GM10266 (cell line): ENCODE measurements around the gene ATP5ME.
A peak's percentile ranks its signal among the peaks of the same experiment; 100 is the strongest.
"Not testable (repeated sequence)": the region's sequence is repeated elsewhere in the genome, so short reads cannot be mapped to it uniquely, and the experiment has no call there.

Experiments
- DNase-seq: peaks from one replicate; pipeline ENCODE4 v3.0.0; 2012; ENCODE audit errors: extremely low spot score
- TF ChIP-seq, protein P1 (sequence below): IDR thresholded peaks from 2 replicates; pipeline ENCODE4 v1.5.1; 2012; ENCODE audit warnings: mild to moderate bottlenecking, low read depth; ENCODE audit not compliant: control insufficient read depth, insufficient read depth; ENCODE audit errors: missing control alignments

Gene ATP5ME

DNA sequence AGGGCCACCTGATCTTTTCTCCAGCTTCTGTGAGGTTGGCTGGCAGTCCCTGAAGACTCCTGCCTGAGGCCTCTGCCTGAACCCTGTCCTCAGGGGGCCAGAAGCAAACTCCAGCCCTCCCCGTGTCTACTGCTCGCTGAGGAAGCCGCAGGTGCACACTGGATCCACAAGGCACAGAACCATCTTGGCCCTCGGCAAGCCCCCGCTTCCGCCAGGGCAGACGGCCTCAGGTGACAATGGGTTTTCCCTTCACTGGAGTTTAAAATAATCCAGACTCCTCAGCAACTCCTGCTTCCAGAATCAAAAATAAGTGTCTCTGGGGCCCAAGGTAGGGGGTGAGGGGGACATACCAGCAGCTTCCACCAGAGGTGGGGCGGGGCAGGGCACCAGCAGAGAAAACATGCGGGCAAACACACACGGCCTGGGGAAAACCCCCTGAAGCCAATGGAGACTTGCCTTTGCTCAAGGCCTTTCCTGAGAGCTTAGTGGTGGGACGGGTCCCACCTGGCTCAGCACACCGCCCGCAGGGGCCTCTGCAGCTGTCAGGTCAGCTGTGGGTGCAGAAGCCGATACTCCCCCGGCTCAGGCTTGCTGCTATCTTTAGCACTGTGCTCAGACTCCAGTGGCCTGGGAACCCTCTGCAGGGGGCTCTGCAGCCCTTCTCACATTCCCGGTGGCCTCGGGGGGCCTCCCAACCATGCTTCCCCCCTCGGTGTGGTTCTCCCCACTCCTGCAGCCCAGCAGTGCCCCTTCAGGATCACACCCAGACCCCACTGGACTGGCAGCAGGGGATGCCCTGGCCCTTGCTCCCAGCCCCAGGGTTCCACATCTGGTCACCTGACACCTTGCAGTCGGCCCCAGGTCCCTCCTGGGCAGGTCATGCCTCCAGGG is 2.1 kb upstream of the ATP5ME start:
- DNase-seq: peak; percentile 83

DNA sequence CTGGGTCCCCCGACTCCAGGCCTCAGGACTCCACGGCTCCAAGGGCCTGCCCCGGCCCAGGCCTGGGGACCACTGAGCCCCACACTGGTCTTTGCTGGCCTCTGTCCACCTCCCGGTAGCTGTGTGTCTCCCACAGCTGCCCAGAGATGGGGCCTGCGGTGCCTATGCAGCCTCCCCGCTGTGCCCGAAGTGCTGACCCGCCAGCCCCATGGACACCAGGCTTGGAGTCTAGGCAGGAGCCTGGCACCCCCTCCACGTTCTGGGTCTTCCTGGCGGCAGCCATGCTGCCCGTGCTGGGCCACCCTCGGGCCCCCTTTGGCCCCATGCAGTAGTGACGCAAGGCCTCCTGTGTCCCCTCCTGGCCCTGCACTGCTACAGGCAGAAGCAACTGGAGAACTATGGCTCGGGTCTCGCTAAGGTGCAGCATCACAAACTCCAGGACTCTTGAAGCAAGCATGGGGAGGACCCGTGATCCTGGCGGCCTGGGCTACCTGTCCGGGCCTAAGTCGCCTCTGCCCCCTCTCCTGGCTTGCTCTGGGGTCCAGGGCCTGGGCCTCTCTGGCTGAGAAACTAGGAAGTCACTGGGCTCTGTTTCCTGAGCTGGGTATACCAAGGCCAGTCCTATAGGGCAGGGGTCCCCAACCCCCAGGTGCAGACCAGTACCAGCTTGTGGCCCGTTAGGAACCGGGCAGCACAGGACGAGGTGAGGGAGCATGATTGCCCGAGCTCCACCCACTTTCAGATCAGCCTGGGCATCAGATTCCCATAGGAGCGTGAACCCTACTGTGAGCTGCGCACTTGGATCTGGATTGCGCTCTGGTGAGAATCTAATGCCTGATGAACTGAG is 1.2 kb upstream of the ATP5ME start:
- TF ChIP-seq, protein P1, sequence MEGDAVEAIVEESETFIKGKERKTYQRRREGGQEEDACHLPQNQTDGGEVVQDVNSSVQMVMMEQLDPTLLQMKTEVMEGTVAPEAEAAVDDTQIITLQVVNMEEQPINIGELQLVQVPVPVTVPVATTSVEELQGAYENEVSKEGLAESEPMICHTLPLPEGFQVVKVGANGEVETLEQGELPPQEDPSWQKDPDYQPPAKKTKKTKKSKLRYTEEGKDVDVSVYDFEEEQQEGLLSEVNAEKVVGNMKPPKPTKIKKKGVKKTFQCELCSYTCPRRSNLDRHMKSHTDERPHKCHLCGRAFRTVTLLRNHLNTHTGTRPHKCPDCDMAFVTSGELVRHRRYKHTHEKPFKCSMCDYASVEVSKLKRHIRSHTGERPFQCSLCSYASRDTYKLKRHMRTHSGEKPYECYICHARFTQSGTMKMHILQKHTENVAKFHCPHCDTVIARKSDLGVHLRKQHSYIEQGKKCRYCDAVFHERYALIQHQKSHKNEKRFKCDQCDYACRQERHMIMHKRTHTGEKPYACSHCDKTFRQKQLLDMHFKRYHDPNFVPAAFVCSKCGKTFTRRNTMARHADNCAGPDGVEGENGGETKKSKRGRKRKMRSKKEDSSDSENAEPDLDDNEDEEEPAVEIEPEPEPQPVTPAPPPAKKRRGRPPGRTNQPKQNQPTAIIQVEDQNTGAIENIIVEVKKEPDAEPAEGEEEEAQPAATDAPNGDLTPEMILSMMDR: no peak
- no peak for DNase-seq

More for the DNA sequence above, 2.1 kb upstream of the ATP5ME start:
- TF ChIP-seq, protein P1: no peak

DNA sequence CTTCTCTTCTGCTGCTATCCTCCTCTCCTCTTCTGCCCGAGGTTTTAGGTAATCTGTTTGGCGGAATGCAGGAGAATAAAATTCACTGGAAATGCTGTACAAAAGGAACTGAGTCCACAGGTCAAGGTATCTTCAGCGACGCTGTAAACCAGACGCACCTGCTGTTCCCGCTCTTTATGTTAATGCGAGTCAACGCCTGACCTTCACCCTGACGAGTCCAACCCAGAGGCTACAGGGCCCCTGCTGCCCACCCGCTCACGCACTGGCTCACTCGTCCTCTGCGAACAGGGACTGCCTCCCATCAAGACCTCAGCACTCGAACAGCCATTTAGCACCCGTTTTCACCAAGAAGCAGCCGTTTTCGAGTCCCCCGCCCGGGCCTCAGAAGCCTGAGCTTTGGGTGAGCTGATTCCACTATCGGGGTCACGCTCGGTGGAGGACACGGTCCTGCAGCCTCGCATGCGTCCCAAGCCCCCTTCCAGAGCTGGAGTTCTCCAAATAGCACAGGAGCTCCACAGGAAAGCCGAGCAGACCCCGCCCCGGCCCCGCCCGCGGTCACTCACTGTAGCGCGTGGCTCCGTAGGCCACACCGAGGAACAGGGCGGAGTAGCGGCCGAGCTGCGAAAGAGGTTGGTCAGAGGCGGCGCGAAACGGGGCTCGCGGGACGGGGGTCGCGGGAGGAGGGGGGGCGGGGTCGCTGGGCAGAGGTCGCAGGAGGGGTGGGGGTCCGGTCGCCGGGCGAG is 556 bp downstream of the ATP5ME start:
- no peak for DNase-seq

DNA sequence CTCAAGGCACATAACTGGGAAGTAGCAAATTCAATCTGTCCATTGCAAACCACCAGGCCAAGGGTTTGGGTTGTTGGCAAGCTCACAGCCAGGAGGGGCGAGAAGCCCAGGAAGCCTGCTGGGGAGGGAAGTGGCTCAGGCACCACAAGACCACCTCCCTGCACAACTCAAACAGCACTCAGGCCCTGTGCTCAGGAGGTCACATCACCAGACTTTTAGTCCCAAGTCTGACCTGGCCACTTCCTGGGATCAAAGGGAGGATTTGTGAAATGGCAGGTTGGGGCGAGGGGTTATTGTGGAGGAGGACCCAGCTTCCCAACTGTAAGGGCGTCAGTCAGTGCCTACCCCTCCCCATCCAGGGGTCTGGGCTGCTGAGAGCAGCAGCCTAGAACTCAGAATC is 2.3 kb downstream of the ATP5ME start:
- DNase-seq: no peak

More for the DNA sequence above, 556 bp downstream of the ATP5ME start:
- TF ChIP-seq, protein P1: no peak

DNA sequence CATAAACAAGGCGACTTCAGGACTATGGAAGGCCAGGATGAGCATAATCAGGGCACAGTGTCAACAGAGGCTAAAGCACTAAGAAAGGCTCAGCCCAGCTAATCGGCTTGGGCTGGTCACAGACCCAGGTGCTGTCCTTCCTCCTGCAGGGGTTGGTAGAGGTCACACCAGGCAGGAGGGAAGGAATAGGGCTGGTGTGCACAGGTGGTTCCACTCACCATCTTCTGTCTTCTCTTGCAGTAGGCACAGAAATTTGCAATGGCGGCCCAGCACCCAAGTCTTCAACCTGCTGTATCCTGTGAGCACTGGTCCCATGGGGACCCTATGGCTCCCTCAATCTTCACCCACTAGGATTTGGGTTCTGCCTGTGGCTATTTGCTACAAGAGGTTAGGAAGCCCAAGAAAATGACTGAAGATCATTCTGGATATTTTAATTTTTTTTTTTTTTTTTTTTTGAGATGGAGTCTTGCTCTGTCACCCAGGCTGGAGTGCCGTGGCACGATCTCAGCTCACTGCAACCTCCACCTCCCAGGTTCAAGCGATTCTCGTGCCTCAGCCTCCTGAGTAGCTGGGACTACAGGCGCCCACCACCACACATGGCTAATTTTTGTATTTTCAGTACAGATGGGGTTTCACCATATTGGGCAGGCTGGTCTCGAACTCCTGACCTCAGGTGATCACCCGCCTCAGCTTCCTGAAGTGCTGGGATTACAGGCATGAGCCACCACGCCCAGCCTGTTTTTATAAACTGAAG is 4.1 kb downstream of the ATP5ME start:
- DNase-seq: not testable (repeated sequence)

More for the DNA sequence above, 2.3 kb downstream of the ATP5ME start:
- TF ChIP-seq, protein P1: no peak

DNA sequence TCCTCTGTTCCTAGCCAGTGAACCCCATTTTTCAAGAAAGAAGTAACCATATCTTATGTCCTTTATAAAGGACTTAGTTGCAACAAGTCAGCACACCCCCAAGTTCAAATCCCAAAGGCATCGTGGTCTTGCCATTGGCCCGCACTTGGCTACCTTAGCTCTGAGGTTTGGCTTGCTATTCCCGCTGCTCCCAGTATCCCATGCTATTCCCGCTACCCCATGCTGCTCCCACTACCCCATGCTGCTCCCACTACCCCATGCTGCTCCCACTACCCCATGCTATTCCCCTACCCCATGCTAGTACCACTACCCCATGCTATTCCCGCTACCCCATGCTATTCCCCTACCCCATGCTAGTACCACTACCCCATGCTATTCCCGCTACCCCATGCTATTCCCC is 5.9 kb downstream of the ATP5ME start:
- DNase-seq: not testable (repeated sequence)

DNA sequence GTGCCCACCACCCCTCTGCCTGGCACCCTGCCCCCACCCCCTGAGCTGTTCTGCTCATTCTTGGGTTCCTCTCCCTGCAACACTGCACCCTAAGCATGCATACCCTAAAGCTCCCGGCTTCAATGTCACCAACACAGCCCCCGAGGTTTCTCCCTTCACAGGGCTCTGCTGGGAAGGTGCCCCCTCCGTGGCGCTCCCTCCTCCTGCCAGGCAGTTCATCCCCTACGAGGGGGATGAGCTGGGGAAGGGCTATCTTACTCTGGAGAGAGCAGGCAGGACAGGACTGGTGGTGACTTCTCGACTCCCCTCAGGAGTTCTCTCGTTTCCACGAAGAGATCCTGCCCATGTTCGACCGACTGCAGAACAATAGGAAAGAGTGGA is 6.5 kb downstream of the ATP5ME start:
- TF ChIP-seq, protein P1: no peak
- no peak for DNase-seq
